Measurements from ENCODE around the gene MICU1. TPM values are rescaled to one million over a fixed set of nuclear protein-coding genes. Genes with fewer than 3 reads are reported as not detected.
"Not testable (repeated sequence)": the region's sequence is repeated elsewhere in the genome, so short reads cannot be mapped to it uniquely, and the experiment has no call there.

The MICU1 gene
- total RNA-seq, 1 donor from 2014 or later = 22.8 TPM

DNA sequence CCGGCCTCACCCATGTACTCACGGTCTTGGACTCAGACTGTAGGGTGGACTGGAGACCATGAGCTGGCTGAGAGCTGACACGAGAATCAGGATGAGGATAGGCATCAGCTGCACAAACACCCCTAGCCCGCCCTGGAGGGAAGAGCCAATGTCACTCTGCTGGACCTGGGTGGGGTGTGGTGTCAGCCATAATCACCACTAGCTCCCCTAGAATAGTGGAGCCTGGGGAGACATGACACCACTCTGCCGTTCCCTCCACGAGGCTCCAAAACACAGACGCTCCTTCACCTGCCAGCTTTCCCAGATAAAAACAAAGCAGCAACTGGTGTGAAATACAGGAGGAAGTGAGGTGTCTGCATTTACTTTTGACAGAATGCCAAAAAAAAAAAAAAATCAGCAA lies 287.7 kb downstream of the MICU1 start:
- no peak for ATAC-seq

DNA sequence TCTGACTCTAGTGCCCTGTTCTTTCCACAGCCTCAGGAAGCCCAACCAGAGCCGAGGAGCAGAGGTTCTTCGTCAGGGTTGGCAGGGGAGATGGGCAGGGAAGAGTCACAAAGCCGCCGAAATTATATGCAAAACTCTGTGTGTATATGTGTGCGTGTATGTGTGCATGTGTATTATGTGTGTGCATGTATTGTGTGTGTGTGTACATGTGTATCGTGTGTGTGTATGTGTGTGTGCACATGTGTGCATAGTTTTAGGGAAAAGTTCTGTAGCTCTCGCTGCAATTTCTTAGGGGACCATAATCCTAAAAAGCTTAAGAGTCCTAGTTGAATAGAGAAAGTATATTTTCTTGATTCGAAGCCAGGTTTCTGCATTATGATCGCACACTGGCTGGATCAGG lies 288.2 kb downstream of the MICU1 start:
- ATAC-seq = no peak

DNA sequence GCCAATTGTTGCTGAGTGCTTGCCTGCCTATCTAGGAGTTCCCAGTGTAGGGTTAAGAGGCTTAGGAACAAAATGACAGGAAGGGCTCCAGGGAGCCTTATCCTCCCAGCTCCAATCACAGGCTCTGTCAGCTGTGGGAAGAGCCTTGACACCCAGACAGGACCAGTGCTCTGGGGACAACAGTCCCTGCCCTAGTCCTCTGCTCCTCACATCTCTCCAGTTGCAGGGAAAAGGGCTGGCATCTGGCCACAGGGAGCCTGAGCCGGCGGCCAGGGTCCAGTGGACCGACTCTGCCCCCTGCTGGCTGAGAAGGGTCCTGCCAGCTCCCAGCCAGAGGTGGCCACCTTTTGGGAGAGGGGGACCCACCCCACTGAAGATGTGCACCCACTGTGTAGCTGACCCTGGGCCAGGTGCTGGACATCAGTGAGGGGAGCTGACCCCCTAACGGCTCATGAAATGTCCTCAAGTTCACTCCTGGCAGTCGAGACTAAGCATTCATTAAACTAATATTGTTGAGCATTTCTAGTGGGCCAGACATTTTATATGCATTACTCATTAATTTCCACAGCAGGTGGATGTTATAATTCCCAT lies 288.7 kb downstream of the MICU1 start:
- peak; percentile 38 for ATAC-seq

DNA sequence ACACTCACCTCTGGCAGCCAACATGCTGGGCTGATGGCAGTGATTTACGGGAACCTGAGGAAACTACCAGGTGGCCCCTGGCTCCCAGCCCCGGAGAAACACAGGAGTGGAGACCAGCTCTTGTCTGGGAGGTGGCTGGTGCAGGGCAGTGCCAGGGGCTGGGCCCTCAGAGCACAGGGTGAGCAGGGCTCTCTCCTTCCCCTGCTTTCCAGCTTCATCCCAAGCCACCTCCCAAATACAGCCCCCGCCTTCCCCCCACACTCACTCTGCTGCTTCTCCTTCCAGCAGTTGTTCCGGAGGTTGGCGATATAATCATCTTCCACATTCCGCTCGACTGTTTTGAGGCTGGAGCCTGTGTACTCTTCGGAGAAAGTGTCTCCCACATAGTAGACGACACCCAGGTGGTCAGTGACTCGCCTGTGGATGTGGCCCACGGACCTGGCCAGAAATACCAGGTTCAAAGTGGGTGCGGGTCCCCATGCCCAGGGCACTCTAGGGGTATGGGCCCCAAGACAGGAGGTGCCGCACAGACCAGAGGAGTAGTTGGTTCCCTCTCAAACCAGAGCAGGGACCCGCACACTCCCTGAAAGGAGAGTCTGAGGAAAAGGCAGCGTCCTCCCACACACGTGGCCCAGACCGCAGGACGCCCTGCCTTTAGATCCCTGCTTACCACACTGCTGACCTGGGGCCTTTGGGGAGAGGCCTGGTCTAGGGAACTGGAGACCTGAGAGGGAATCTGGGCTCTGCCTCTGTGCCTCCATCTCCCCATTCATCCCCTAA lies 289.4 kb downstream of the MICU1 start:
- ATAC-seq = no peak

DNA sequence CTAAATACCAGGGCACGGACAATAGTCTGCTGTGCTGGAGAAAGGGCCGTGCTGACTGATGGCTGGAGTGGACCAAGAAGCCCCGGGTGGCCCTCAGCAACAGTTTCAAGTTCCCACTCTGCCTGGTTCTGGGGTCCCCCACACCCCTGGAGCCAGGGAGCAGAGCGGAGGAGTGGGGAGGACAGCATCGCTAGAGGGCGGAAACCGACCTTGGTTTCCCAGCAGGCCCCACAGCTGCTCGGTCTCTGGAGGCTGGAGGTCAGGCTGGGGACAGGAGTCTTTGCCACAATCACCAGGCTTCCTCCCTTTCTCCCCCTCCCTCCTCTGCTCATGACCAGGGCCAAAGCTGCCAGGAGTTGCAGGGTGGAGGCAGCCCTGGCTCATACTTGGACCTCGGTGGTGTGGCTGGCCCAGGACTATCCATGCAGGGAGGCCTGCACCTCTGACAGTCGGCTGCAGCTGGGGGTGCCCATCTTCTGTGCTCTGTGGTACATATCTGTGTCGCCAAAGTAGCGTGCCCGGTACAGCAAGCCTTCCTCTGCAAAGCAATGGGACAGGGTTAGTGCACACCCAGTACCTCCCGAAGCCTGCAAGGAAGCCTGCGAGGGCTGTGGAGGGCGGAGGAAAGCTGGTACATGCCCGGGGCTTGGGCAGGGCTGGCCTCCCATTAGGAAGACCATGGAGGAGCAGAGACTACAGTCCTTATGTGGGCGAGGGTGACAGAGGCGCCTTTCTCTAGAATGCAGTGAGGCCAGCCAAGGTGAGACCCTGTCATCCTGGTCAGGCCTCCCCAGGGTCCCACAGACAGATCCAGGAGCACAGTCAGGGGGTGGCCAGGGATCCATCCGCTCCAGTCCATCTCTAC lies 290.3 kb downstream of the MICU1 start:
- no peak for ATAC-seq

DNA sequence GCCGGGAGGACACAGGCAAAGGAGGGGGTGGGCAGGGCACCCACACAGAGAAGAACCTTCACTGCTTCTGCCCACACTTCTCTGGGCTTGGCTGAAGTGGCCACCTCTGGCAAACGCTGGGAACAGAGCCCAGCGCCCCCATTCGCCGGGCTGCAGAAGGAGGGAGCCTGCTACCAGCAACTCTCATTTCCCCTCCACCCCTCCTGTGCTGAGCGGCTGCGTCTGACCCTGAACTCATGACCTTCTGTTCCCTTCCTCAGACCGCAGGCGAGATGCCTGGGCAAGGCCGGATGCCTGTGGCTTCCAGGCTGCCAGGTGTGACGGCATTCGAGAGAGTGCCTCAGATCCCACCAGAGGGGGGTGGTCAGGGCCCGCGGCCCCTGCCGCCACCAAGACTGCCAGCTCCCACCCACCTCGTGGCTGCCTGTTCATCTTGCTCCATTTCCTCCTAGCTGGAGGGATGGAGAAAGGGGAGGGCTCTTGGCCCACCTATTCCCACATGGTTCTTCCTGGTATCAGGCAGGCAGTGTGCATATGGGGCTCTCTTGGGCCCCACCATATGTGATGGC lies 291.0 kb downstream of the MICU1 start:
- peak; percentile 40 for ATAC-seq

DNA sequence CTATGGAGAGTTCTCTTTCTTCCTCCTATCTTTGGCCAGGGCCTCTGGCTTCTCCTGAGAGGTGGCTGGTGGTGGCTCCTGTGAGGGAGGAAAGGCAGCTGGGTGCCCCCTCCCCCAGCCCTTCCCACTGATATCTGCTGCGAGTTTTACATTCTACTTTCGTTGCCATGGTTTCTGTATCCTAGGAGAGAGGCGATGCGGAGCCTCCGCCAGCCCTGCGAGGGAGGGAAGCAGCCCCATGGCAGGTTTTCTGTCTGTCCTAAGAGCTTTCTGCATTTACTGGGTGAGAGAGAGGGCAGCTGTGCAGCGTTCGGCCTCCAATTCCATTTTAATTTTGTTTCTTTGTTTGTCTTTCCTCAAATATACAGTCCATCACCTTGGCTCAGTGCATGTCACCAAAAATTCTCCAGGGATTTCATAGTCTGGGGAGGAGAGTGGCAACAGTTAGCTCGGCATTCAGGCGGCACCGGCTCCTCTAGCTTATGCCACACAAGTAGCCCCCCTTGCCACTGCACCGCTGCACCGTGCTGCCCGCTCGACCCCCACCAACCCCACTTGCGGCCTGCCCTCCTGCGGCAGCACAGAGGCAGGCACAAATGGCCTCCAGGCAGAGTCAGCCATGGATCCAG lies 291.6 kb downstream of the MICU1 start:
- no peak for ATAC-seq

DNA sequence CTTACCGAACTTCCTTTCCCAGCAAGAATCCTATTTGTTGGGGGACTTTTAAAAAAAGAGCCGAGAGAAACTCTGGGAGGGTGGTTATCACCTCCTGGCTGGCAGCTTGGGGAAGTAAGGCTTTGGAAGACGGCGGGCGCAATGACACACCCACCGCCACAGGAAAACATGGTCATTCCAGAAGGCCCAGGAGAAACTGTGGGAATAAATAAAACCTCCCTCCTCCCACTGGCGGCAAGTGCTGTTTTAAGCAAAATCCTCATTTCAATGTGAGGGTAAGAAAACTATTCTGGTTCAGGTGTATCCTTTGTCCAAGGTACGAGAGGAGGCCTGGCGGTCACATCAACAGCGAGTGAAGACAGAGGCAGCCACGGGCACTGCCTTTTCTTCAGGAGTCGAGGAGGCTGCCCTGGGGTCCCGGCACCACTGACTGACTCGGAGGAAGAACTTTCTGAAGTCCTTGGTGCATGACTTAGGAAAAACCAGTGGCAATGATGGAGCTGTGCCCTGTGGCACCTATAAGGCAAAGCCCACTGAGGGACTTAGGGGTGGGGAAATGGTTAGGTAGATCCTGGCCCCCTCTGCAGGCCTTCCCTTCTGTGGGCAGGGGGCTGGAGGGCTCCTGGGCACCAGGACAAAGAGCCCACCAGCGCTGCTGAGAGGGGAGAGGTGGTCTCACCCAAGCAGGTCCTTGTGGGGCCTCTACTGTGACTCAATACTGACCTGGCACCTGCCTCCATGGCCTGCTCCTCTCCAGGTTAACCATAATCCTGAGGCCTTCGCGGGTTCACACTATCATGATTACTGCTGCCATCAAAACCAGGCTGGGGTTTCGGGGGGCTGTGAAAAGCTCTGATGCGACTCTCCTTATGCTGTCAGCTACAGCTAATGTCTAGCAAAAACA lies 292.5 kb downstream of the MICU1 start:
- ATAC-seq = no peak

DNA sequence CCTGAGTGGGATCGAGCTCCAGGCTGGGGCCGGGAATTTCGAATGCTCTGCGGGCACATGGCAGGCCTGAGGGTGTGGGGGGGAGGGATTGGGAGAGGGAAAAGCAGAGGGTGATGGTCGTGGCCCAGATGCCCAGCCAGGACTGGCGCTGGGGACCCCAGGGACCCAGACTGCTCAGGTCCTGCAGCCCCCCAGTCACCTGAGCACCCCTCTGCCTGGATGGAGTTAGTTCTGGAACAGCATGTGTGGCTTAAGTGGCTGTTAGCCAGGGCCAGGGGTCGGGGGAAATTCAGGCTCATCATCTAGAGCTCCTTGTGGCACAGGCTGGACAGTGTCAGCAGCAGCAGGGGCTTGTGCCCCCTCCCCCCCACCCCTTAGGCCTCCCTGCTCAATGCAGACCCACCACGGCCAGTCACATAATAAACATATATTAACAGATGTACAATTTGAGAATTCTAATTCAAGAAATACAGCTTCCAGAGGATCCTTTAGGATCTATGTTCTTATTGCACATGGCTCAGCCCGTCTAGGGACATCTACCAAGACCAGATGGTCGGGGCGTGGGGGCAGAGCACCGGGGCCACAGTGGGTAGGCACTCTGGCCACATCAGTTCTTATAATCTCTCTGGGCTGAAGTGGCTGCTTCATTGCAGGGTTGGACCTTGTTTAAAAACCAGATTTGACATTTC lies 293.3 kb downstream of the MICU1 start:
- ATAC-seq = no peak

DNA sequence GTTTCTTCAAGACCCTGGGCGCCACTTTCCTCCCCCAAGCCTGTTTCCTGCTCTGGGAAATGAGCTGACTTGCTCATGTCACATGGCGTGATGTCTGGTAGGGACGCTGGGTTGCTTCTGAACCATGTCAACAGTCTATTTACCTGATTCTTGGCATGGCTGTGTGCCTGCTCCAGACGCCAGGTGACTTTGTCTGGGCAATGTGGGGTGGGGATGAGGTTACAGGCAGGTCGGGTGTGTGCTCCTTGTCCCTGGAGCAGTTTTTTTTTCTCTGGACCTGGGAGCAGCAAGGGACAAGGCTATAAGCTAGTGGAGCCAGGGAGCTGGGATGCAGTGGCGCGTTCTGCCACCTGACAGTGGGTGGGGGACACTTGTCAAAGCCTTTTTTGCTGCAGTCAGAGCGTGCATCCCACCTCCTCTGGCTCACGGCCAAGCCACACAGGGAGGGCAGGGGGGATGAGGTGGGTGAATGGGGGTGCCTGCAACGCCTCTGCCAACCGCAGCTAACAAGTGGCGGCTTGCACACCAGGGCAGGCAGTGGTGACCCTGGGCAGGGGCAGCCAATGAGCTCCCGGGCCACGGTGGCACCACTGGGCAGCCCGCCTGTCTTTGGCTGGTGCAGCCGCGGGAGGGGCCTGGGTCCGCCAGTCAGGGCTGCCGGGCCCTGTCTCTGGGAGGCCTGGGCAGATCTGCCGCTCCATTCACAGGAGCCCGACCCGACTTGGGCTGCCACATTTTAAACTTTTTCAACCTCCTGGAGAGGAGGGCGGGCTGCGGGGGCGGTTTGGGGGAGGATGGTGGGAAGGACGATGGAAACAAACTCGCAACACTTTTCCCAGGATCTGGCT lies 294.1 kb downstream of the MICU1 start:
- ATAC-seq = peak; percentile 82

DNA sequence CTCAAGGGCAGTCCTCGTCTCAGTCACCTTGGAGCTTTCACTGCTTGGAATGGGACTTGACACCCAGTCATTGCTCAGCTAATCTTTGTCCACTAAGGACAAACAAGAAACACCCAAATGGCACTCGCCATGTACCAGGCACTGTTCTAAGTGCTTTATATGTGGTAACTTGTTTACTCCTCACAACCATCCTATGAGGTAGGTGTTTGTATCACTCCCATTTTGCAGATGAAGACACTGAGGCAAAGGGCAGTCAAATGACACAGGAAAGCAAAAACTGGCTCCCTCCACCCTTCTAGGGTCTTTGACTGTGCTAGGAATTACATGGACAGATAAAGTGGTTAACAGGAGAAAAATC lies 295.8 kb downstream of the MICU1 start:
- no peak for ATAC-seq

DNA sequence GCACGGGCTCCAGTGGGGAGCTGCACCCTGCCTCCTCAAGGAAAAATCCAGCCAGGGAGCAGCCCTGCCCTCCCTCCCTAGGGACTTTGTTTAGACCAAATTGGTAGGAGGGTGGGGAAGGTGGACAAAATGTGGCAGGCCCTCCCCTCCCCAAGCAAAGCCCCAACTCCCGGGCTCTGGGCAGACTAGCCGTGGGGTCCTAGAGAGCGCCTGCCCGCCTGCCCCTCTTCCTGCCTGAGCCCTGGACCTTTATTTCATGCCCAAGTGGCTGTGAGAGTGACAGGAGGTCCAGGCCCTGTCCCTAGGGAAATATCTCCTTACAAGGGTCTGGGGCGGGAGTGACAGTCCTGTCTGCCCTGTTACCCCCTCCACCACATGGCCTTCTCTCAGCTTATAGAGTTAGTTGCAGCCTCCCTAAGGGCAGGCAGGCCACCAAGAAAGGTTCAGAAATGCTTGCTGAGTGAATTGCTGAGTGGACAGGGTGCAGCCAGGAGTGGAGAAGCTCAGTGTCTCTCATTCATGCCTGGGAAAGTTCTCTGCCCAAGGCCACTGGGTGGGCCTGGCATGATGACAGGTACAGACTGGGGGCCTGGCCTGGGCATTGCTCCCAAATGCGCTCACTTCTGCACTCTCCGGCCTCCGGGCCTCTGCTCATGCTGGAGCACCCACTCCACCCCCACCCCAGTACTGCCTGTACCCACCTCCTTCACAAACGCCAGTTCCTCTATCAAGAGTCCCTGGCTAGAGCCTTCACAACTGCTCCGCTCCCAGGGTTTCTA lies 296.4 kb downstream of the MICU1 start:
- no peak for ATAC-seq

DNA sequence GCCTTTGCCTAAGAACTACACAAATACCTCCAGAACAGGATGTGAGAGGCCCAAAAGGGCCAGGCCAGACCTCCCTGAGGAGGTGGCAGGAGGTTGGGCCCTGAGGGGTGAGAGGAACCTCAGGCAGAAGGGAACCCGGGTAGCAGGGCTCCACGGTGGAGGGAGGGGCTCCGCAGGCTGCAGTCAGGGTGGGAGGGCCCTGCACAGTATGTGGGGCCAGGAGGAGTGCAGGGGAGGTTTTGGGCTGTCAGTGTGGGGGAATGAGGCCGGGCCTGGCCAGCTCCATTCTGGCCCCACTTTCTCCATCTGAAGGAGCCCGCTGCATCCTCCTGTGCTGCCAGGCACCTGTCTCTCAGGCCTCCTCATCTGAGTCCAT lies 297.1 kb downstream of the MICU1 start:
- no peak for ATAC-seq

DNA sequence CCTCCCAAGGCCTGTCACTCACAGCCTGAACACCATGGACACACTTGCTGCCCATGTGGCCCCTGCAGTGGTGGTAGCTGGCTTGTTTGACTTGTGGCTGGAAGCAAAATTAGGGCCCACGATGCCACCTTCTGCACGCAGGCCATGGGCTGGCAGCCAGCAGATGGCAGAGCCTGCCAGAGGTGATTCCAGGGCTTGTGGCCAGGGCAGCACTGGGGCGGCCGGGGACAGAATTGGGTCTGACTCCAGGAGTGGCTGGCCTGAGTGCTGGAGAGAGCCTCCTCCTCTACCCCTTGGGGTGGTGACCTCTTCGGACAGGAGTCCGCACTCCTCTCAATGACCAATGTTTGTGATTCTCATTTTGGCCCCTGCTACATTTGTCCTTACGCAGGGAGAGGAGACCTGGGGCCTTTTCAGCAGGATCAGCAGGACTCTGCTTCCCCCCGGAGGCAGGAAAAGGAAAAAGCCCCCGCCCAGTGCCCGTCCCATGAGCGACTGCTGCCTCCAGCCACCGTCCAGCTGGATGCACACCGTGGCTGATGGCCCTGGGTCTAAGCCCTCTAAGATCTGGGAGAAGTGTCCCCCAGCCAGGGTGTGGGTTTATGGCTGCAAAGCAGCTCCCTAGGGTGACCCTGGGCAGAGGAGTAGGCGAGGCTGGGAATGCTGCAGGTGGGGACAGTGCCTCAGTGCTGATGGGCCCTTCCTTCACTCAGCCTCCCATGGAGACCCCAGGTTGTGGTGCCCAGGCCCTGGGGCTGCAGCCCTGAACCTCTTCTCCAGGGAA lies 297.6 kb downstream of the MICU1 start:
- ATAC-seq = no peak

DNA sequence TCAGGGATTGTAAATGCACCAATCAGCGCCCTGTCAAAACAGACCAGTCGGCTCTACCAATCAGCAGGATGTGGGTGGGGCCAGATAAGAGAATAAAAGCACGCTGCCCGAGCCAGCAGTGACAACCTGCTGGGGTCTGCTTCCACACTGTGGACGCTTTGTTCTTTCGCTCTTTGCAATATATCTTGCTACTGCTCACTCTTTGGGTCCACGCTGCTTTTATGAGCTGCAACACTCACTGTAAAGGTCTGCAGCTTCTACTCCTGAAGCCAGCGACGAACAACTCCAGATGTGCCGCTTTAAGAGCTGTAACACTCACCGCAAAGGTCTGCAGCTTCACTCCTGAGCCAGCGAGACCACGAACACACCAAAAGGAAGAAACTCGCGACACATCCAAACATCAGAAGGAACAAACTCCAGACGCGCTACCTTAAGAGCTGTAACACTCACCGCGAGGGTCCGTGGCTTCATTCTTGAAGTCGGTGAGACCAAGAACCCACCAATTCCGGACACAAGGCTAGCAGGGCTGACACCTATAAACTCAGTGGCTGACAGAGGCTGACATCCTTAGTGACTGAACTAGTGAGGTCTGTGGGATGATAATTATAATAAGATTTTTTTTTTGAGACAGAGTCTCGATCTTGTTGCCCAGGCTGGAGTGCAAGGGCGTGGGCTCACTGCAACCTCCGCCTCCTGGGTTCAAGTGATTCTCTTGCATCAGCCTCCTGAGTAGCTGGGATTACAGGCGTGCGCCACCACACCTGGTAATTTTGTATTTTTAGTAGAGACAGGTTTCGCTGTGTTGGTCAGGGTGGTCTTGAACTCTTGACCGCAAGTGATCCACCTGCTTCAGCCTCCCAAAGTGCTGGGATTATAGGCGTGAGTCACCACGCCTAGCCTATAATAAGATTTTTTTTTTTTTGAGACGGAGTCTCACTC lies 298.9 kb downstream of the MICU1 start:
- ATAC-seq = not testable (repeated sequence)

DNA sequence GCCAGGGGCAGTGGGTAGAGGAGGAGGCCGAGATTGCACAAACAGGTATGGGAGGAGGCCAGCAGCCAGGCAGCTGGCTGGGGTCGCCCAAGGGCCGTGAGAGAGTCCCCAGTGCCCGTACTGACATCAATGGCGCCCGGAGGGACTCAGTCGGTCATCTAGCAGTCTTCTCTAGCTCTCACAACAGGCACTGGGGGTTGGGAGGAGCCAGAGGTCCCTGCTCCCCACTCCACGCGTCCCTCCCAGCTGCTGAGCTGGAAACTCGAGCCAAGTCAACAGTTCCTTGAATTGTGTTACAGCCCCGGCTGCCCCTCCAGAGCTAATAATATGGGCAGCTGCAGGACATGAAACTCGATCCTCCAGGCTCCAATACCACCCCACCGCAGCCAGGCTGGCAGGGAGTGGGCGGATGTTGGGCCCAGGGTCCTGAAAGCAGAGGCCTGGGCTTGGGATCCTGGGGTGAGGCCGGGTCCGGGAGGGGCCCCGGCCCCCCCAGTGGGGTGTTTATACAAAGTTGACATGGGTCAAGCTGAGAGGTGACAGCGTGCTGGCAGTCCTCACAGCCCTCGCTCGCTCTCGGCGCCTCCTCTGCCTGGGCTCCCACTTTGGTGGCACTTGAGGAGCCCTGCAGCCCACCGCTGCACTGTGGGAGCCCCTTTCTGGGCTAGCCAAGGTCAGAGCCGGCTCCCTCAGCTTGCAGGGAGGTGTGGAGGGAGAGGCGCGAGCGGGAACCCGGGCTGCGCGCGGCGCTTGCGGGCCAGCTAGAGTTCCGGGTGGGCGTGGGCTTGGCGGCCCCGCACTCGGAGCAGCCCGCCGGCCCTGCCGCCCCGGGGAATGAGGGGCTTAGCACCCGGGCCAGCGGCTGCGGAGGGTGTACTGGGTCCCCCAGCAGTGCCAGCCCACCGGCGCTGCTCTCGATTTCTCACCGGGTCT lies 300.4 kb downstream of the MICU1 start:
- ATAC-seq = not testable (repeated sequence)
